GM12891 (cell line): ENCODE results near the gene CHST8.
"Not testable (repeated sequence)": the region's sequence is repeated elsewhere in the genome, so short reads cannot be mapped to it uniquely, and the experiment has no call there.

Experiments
- DNase-seq: peaks from one replicate; pipeline ENCODE4 v3.0.0; 2011; ENCODE audit warnings: low spot score; ENCODE audit not compliant: insufficient read length
- FAIRE-seq: peaks from 2 replicates; lab custom pipeline; 2011; peaks lifted over from hg19 to GRCh38; lab: Jason Lieb, UNC
- PAX5 ChIP-seq: IDR thresholded peaks from 2 replicates; pipeline ENCODE4 v1.6.1; 2011; ENCODE audit warnings: low read length, moderate library complexity, mild to moderate bottlenecking; ENCODE audit not compliant: insufficient read depth, severe bottlenecking
- POLR2A ChIP-seq: IDR thresholded peaks from 2 replicates; pipeline ENCODE4 v1.6.1; 2011; ENCODE audit warnings: low read depth, low read length, control low read depth
- POLR2AphosphoS5 ChIP-seq: IDR thresholded peaks from 2 replicates; pipeline ENCODE4 v1.6.1; 2011; ENCODE audit warnings: low read depth, low read length, control low read depth
- POU2F2 ChIP-seq: IDR thresholded peaks from 2 replicates; pipeline ENCODE4 v1.6.1; 2011; ENCODE audit warnings: low read depth, mild to moderate bottlenecking, control low read depth, low read length, moderate library complexity
- SPI1 ChIP-seq: IDR thresholded peaks from 2 replicates; pipeline ENCODE4 v1.6.1; 2011; ENCODE audit warnings: low read depth, low read length, control low read depth
- TAF1 ChIP-seq: IDR thresholded peaks from 2 replicates; pipeline ENCODE4 v1.6.1; 2011; ENCODE audit warnings: low read depth, low read length, control low read depth

Gene CHST8

DNA sequence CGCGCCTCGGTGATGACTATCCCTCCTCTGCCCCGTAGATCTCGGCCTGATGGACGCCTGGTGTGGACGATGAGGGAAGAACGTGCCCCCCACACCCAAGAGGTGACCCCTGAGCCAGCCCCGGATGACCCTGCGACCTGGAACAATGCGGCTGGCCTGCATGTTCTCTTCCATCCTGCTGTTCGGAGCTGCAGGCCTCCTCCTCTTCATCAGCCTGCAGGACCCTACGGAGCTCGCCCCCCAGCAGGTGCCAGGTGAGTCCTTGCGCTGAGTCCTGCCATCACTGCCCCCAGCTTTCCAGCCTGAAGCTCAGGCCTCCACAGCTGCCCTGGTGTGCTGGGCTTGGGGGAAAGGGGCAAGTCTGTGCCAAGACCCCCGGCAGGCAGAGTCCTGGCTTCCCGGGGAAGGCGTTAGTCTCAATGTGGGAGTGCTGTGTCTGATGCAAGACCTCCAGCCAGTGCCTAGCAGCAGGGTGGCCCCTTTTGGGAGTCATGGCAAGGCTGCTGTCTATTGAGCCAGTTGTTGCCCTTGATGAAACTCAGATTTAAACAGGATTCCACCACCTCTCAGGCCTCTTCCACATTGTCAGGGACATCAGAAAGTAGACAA, 67.5 kb downstream of the CHST8 start:
- DNase-seq (no peak), FAIRE-seq (no peak)
- TF ChIP-seq TAF1 = no peak
- TF ChIP-seq POLR2A = no peak
- no peak for TF ChIP-seq SPI1
- no peak for TF ChIP-seq POU2F2
- TF ChIP-seq PAX5 = no peak
- TF ChIP-seq POLR2AphosphoS5 = no peak

DNA sequence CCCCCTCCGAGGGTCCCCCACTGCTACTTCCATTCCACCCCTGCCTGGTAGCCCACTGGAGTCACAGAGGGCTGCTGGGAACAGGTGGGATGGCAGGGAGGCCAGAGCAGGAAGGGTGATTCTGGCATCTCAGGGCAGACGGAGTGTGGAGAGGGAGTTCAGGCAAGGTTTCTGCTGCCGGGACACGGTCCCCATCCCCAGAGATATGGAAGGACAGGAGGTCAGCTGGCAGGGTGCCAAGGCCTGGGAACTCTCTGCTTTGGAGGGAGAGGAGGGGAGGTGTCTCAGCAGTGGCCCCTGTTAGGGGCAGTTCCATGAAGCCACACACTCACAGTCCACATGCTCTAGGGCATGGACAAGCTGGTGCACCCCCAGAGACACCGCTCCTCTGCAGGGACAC, 68.1 kb downstream of the CHST8 start:
- no peak for DNase-seq
- TF ChIP-seq TAF1 (no peak), POU2F2 (no peak)
- no peak for FAIRE-seq

DNA sequence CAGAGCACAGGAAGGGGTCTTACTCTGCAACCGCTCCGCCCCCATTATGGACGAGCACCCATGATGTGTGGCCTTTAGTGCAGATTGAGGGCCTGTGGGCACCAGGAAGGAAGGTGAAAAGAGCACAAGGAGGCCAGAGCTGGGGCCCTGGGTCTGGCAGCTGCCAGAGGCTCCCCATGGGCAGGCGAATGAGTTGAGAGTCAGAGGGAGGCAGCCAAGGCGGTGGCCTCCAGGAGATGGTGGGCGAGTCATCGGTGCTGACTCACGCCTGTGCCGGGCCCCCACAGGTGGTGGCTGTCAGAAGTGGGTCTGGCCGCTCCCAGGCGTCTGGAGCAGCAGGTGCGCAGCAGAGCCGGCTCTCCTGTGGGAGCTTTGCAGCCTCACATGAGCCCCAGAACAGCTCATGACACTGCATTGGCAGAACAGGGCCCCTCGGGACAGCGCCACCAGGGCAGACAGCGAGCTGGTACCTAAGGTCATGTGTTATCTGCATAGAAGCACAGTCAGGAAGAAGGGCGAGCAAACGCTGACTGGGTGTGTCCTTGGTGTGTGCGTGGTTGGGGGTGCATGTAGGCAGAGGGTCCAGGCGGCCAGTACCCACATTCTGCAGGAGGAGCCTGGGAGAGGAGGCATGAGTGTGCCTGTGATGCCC, 68.8 kb downstream of the CHST8 start:
- TF ChIP-seq TAF1 (no peak), POLR2A (no peak), POU2F2 (no peak), PAX5 (no peak), POLR2AphosphoS5 (no peak), SPI1 (no peak)
- FAIRE-seq (no peak), DNase-seq (no peak)

DNA sequence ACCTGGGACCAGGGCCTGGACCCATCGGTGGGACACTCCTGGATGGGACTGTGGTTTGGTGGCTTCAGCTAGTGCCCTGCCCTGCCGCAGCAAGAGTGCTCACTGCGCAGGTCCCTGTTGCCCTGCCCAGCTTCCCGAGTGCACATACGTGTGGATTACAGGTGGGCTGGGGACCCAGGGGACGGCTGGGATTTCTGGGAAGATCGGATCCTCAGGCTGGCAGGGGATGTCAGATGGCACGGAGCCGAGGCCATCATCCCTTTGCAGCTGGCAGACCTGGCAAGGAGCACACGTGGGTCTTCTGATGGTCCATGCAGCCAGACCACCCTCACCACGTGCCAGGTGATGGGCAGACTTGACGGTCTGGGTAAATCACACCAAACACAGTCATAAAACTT, 69.3 kb downstream of the CHST8 start:
- FAIRE-seq (no peak), DNase-seq (no peak)
- TF ChIP-seq POLR2A = no peak
- no peak for TF ChIP-seq TAF1
- TF ChIP-seq SPI1 = no peak
- TF ChIP-seq PAX5 = no peak
- TF ChIP-seq POU2F2 = no peak
- no peak for TF ChIP-seq POLR2AphosphoS5

DNA sequence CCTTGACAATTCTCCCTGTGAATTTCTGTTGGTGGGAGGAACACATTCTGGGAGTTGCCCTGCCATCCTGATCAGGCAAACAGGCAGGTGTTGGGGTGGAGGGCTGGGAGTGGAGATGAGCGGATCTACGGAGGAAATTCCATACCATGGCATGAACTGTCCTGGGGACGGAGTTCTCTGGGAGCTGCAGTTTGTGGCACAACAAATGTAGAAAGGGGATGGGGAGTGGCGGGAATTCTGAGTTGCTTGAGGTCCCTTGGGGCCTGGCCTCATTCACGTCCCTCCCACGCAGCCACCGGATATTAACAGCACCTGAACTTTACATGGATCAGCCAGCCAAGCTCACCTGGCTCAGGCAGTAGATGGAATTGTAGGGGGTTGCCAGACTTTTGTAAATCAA, 70.0 kb downstream of the CHST8 start:
- no peak for FAIRE-seq
- DNase-seq = no peak
- TF ChIP-seq TAF1 (no peak), PAX5 (no peak), POLR2AphosphoS5 (no peak), SPI1 (no peak), POU2F2 (no peak), POLR2A (no peak)

DNA sequence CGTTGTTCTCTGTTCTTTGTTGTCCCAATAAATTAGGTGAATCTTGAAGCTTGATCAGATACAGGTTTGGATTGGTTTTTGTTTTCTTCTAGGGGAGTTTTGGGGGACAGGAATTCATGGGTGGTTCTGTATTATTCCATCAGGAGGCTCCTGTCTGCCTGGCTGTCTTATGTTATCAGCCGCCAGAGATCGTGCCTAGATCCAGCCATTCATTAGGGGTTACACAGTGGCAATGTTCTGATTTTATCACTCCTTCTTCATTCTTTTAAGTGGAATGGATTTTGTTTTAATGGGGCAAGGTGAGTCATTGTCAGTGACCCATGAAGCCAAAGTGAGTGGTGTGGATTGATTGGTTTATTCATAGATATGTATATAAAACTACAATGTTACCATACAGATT, 71.9 kb downstream of the CHST8 start:
- TF ChIP-seq POU2F2 = no peak
- TF ChIP-seq POLR2A = no peak
- FAIRE-seq (no peak), DNase-seq (no peak)

DNA sequence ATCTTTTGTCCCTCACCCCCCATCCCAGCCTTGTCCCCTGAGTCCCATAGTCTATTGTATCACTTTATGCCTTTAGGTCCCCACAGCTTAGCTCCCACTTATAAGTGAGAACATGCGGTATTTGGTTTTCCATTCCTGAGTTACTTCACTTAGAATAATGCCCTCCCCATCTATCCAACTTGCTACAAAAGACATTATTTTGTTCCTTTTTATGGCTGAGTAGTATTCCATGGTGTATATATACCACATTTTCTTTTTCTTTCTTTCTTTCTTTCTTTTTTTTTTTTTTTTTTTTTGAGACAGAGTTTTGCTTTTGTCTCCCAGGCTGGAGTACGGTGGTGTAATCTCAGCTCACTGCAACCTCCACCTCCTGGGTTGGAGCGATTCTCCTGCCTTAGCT, 73.8 kb downstream of the CHST8 start:
- not testable (repeated sequence) for FAIRE-seq

DNA sequence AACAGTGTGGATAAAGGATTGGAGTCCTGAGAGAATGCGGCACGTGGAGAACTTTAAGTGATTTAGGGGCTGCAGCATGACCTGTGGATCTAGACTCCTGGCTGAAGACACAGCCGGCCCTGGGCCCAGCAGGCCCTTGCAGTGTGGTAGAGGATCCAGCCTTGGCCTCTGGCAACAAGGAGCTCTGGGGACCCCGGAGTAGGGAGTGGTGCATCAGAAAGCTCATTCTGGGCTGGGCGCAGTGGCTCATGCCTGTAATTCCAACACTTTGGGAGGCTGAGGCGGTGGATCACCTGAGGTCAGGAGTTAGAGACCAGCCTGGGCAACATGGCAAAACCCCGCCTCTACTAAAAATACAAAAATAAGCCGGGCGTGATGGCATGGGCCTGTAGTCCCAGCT, 76.0 kb downstream of the CHST8 start:
- FAIRE-seq (no peak), DNase-seq (no peak)
- TF ChIP-seq SPI1 = no peak
- TF ChIP-seq PAX5 = no peak
- TF ChIP-seq POLR2A = no peak
- no peak for TF ChIP-seq TAF1
- no peak for TF ChIP-seq POLR2AphosphoS5
- no peak for TF ChIP-seq POU2F2

More for the DNA sequence above, 73.8 kb downstream of the CHST8 start:
- not testable (repeated sequence) for DNase-seq

DNA sequence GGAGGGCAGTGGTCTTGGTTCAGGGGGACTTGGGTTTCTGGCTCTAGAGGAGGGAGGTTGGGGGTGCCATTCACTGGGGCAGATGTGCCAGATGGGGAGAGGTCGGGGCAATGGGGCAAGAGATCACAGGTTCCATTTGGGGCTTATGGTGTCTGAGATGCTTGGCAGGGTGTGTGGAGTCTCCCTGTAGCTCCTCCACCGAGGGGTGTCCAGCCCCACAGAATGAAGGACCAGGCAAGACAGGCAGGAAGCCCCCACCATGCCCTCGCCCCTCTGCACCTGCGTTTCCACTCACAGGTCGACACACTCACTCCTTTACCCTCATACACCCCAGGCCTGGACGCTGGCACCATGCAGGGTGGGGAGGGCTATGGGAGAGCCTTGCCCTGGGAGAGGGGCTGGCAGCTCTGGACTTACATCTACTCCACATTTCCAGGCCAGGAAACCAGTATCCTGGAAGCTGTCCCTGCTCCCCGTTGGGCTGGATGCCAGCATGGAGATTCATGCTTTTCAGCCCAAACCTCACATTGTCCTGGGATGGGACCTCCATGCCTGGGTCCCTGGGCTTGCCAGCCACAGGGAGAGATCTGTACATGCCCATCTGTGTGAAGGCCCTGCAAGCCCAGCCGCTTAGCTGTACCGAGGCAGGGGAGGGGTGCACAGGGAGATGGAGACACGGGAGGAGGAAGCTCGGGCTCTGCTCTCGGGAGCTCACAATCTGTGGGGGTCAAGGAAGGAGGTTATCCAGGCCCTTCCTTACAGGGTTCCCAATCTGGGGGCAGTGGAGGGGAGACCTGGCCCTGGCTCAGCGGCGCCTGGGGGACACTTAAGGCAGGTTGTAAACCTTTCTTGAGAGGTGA, 77.1 kb downstream of the CHST8 start:
- FAIRE-seq (no peak), DNase-seq (no peak)
- TF ChIP-seq POLR2AphosphoS5 = no peak
- no peak for TF ChIP-seq SPI1
- TF ChIP-seq PAX5 = no peak
- TF ChIP-seq POLR2A = no peak
- no peak for TF ChIP-seq POU2F2
- no peak for TF ChIP-seq TAF1

DNA sequence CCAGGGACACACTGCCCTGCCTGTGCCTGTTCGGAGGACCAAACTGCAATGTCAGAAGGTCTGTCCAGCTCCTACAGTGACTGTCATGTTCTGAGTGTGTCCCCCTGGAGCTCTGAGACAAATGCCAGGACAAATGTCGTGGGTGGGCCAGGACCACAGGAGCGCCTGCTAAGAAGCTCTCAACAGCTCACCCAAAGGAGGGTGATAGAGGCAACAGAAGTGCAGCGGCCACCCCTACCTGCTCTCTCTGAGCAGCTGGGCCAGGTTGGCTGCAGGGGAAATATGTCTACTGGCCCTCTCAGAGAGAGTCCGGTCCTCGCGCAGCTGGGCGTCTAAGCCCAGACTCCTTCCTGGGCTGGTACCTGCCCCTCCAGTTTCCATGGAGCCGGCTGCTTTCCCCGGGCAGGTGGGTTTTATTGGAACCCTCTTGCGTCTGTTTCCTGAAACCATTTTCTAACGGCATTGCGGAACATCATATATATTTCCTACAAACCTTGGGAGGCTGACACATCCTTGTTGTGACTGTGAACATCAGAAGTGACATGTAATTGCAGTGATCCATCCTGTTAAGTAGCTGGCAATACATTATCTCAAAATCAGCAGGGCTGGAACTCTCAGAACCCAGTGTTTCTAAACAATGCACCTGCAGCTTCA, 78.1 kb downstream of the CHST8 start:
- FAIRE-seq = no peak
- TF ChIP-seq TAF1 = no peak
- TF ChIP-seq POLR2AphosphoS5 = no peak
- TF ChIP-seq PAX5 = no peak
- TF ChIP-seq POLR2A = no peak
- TF ChIP-seq POU2F2 = no peak
- TF ChIP-seq SPI1 = no peak
- DNase-seq = no peak
